ENCODE results near the gene CCDC13. TPM values are rescaled to one million over a fixed set of nuclear protein-coding genes. Genes with fewer than 3 reads are reported as not detected.

Gene CCDC13
- total RNA-seq, 1 experiment from 2014 or later, result 0.82 TPM

DNA sequence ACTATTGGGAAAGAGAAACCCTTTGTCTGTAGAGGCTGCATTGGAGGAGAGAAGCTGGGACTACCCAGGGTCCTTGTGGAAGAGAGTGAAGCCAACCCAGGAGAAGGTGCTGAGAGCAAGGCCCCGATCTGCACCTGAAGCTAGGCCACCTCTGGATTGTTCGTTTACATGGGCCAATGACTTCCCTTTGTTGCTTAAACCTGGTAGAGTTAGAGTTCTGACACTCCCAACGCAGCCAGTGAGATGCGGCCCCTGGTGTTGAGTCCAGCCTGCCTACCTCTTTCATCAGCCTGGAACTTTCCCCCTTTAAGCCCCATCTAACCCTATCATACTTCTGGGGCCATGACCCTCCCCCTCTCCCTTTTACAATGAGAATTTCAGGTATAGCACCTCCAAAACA lies 30.8 kb downstream of the CCDC13 start:
- Histone ChIP-seq H3K36me3 (ENCODE audit: control insufficient read depth, insufficient read depth, low read length) (no peaks in the 10 kb centered on the region), H3K9me3 (ENCODE audit: control insufficient read depth, insufficient read depth, low read depth, low read length) (no peaks in the 10 kb centered on the region), H3K27ac (ENCODE audit: low read length) (no peak overlapping the region), H3K4me3 (ENCODE audit: low read depth in 2 of 2, low read length in 2 of 2) (no peak overlapping the region), H3K27me3 (ENCODE audit: control insufficient read depth, insufficient read depth, low read length) (no peaks in the 10 kb centered on the region), H3K4me1 (ENCODE audit: control insufficient read depth, insufficient read depth, low read length) (no peaks in the 10 kb centered on the region)
- no peak for ATAC-seq
- ChIA-PET POLR2A (no interaction called here), CTCF (no interaction called here)
- TF ChIP-seq SIN3A (IDR thresholded peaks at IDR 0.05; ENCODE audit: borderline replicate concordance, insufficient read depth, low read depth, low read length) (no peak), TCF7L2 (IDR thresholded peaks at IDR 0.05; ENCODE audit: low read depth, low read length) (no peak), POLR2AphosphoS5 (IDR thresholded peaks at IDR 0.05; ENCODE audit: low read depth, low read length) (no peak)
- TF ChIP-seq, protein P1, sequence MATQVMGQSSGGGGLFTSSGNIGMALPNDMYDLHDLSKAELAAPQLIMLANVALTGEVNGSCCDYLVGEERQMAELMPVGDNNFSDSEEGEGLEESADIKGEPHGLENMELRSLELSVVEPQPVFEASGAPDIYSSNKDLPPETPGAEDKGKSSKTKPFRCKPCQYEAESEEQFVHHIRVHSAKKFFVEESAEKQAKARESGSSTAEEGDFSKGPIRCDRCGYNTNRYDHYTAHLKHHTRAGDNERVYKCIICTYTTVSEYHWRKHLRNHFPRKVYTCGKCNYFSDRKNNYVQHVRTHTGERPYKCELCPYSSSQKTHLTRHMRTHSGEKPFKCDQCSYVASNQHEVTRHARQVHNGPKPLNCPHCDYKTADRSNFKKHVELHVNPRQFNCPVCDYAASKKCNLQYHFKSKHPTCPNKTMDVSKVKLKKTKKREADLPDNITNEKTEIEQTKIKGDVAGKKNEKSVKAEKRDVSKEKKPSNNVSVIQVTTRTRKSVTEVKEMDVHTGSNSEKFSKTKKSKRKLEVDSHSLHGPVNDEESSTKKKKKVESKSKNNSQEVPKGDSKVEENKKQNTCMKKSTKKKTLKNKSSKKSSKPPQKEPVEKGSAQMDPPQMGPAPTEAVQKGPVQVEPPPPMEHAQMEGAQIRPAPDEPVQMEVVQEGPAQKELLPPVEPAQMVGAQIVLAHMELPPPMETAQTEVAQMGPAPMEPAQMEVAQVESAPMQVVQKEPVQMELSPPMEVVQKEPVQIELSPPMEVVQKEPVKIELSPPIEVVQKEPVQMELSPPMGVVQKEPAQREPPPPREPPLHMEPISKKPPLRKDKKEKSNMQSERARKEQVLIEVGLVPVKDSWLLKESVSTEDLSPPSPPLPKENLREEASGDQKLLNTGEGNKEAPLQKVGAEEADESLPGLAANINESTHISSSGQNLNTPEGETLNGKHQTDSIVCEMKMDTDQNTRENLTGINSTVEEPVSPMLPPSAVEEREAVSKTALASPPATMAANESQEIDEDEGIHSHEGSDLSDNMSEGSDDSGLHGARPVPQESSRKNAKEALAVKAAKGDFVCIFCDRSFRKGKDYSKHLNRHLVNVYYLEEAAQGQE (IDR thresholded peaks at IDR 0.05; ENCODE audit: insufficient read depth in 1 of 2, low read depth in 2 of 2, low read length in 1 of 2), result no peak
- TF ChIP-seq, protein P2, sequence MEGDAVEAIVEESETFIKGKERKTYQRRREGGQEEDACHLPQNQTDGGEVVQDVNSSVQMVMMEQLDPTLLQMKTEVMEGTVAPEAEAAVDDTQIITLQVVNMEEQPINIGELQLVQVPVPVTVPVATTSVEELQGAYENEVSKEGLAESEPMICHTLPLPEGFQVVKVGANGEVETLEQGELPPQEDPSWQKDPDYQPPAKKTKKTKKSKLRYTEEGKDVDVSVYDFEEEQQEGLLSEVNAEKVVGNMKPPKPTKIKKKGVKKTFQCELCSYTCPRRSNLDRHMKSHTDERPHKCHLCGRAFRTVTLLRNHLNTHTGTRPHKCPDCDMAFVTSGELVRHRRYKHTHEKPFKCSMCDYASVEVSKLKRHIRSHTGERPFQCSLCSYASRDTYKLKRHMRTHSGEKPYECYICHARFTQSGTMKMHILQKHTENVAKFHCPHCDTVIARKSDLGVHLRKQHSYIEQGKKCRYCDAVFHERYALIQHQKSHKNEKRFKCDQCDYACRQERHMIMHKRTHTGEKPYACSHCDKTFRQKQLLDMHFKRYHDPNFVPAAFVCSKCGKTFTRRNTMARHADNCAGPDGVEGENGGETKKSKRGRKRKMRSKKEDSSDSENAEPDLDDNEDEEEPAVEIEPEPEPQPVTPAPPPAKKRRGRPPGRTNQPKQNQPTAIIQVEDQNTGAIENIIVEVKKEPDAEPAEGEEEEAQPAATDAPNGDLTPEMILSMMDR (IDR thresholded peaks at IDR 0.05), result no peak
- in situ Hi-C loops (cut with HindIII; ENCODE audit: low pct_unique_long_range_greater_than_20kb, low sequenced_read_pairs) (no loop called here), intact Hi-C loops (cut with micrococcal nuclease; ENCODE audit: unreplicated experiment) (loop anchor here (5.0 kb wide), 1 partner anchor 90 kb away; the partner anchor contains the start of gene ZBTB47)
- no TSS peak for BruUV-seq (replicated peaks)
- no peak for DNase-seq (ENCODE audit: low read depth, low spot score)

DNA sequence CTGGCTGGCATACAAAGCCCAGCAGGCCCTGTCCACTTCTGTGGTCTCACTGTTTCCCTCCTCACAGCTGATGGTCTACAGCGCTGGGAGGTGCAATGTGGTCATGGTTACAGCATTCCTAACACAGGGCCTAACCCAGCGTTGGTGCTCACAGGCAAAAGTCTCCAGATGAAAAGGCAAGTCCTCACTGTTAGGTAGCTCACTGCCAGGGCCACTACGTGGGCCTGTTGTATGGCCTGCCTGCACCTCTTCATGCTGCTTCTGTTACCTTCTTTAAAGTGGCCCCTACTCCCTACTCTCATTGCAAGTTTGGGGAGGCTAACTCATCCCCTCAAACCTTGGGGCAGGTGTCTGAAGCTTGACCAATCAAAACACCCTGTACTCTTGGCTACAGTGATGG lies 31.3 kb downstream of the CCDC13 start:
- DNase-seq (ENCODE audit: low read depth, low spot score) (no peak), ATAC-seq (no peak)
- TF ChIP-seq, protein P1 (IDR thresholded peaks at IDR 0.05; ENCODE audit: insufficient read depth in 1 of 2, low read depth in 2 of 2, low read length in 1 of 2), result no peak
- TF ChIP-seq, protein P2 (IDR thresholded peaks at IDR 0.05), result no peak
- no peak for TF ChIP-seq POLR2AphosphoS5 (IDR thresholded peaks at IDR 0.05; ENCODE audit: low read depth, low read length)
- no peak for TF ChIP-seq TCF7L2 (IDR thresholded peaks at IDR 0.05; ENCODE audit: low read depth, low read length)
- TF ChIP-seq SIN3A (IDR thresholded peaks at IDR 0.05; ENCODE audit: borderline replicate concordance, insufficient read depth, low read depth, low read length), result no peak
- H3K27me3 ChIP-seq (ENCODE audit: control insufficient read depth, insufficient read depth, low read length), result no peaks in the 10 kb centered on the region
- H3K27ac ChIP-seq (ENCODE audit: low read length), result no peak overlapping the region
- POLR2A ChIA-PET, result no interaction called here
- CTCF ChIA-PET, result no interaction called here
- no peaks in the 10 kb centered on the region for H3K4me1 ChIP-seq (ENCODE audit: control insufficient read depth, insufficient read depth, low read length)
- in situ Hi-C loops (cut with HindIII; ENCODE audit: low pct_unique_long_range_greater_than_20kb, low sequenced_read_pairs), result no loop called here
- H3K9me3 ChIP-seq (ENCODE audit: control insufficient read depth, insufficient read depth, low read depth, low read length), result no peaks in the 10 kb centered on the region
- H3K4me3 ChIP-seq (ENCODE audit: low read depth in 2 of 2, low read length in 2 of 2), result no peak overlapping the region
- intact Hi-C loops (cut with micrococcal nuclease; ENCODE audit: unreplicated experiment), result loop anchor here (5.0 kb wide), 1 partner anchor 89 kb away; the partner anchor contains the start of gene ZBTB47
- BruUV-seq (replicated peaks), result no TSS peak
- H3K36me3 ChIP-seq (ENCODE audit: control insufficient read depth, insufficient read depth, low read length), result no peaks in the 10 kb centered on the region
